ENCODE measurements around the gene VWA1.
"Not testable (repeated sequence)": the region's sequence is repeated elsewhere in the genome, so short reads cannot be mapped to it uniquely, and the experiment has no call there.

Gene VWA1

DNA sequence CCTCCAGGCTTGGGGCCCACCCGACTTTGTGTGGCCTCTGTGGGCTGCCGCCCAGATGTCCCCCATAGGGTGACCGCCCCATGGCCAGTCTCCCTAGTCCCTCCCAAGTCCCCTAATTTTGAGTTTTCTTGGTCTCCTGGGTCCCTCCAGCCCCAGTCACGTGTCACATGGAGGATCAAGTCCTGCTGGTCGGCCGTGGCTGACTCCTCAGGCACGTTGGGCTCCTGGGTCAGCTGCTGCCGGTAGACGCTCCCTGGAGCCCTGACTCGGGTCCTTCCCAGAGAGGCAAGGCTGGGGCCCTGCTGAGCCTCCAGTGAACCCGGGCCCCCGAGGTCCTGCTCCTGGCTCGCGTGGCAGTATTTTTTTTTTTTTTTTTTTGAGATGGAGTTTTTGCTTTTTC is 24.2 kb downstream of the VWA1 start:
- not testable (repeated sequence) for DNase-seq

DNA sequence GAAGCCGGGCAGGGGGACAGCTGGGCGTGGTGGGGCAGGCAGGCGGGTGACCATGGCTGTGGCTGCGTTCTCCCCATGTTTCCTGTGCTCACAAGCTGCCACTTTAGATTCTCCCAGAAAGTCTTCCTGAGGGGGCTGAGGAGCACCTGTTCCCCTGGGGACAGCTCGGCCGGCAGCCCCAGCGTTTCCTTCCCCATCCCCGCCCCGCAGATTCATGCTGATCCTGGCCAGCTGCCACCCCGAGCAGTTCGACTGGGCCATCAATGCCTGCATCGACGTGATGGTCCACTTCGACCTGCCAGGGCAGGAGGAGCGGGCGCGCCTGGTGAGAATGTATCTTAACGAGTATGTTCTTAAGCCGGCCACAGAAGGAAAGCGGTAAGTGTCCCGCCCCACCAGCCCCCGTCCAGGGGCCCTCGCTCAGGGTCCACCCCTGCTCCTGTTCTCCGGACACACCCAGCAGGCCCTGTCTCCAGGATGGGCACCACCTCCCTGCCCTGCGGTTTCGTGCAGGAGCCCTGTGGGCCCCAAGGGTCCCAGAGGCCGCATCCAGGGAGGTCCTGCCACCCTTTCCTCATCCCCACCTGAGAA is 25.1 kb downstream of the VWA1 start:
- no peak for DNase-seq

DNA sequence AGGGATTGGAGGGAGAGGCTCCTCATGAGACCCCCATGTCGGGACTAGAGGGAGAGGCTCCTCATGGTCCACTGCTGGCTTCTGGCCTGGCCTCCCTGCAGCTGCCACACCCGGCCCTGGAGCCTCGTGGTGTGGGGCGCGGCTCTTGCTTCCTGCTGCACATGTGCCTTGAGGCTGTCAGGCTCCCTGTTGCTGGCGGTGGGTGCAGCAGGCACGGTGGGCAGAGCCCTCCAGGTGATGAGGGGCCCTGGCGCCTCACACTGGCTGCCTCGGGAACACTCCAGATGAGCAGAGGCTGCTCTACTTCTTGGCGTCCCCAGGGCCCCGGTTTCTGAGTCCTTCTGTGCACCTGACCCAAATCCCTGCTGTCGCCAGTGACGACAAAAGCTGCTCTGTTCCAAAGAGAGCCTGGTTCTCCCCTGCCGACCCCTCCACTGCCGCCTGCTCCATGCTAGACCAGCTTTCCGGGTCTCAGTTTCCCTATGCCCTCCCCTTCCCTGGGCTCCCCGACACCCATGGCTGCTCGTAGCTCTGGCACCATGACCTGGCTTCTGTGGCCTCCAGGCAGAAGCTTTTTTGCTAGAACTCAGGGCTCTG is 26.3 kb downstream of the VWA1 start:
- DNase-seq: peak; percentile 19 to 47

DNA sequence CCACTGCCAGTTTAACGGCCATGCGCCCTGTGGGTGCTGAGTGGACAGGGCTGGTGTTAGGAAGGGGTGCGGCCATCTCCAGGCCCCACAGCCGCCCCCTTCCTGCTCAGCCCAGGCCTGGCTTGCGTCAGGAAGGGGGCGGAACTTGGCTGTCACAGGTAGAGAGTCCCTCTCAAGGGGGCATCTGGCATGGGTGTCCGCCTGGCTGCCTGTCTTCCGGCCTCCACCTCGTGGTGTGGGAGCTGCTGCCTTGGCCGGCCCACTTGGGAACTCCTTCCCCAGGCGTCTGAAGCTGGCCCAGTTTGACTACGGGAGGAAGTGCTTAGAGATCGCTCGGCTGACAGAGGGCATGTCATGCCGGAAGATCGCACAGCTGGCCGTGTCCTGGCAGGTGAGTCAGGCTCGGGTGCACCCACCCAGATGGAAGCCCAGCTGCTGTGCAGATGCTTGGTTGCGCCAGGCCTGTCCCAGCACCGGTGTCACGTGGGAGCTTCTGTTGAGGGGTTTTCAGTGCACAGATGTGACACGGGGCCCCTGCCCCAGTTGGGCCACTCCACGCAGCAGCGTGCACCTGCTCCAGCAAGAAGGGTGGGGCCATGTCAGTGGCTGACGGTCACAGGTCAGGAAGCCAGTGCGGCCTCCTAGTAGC is 27.0 kb downstream of the VWA1 start:
- peak; percentile 86 to 87 for DNase-seq

DNA sequence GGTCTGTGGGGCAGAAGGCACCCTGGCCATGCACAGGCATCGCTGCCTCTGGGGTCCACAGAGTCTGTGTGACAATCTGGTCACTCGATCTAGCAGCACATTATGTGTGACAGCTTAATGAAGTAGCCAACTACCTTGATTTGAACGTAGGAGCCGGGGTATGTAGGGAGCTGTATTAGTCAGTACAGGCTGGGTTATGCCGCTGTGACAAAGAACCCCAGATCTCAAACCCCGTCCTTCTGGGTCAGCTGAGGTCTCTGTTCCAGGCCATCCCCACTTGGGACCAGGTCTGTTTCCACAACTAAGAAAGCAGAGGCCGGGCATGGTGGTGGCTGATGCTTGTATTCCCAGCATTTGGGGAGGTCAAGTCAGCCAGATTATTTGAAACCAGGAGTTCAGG is 27.8 kb downstream of the VWA1 start:
- no peak for DNase-seq

DNA sequence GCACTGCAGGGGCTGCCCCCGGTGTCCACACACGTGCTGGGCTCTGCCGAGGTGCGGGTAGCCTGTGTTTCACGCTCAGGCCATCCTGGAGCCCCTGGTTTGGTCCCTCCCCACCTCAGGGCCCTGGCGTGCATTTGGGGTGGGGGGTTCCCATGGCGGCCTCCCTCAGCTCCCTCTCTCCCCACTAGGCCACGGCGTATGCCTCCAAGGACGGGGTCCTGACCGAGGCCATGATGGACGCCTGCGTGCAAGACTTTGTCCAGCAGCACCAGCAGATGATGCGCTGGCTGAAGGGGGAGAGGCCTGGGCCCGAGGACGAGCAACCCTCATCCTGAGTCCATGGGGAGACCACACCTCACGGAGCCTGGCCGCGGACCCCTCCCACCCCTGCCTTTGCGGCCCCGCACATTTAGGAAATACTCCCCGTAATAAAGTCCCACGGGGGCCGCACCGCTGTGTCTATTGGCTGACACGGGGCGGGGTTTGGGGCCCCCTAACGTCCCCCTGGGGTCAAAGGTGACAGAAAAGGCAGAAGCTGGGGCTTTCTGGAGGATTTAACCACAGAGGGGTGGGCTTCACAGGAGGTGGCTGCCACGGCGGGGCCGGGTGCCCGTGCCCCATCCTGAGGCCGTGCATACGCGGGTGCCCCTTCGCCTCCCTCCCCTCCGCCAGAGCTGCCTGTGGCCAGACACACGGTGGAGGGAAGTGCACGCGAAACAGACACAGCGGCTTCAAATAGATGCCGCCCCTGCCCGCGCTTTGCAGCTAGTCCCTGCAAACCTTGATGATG is 32.9 kb downstream of the VWA1 start:
- DNase-seq: not testable (repeated sequence)

DNA sequence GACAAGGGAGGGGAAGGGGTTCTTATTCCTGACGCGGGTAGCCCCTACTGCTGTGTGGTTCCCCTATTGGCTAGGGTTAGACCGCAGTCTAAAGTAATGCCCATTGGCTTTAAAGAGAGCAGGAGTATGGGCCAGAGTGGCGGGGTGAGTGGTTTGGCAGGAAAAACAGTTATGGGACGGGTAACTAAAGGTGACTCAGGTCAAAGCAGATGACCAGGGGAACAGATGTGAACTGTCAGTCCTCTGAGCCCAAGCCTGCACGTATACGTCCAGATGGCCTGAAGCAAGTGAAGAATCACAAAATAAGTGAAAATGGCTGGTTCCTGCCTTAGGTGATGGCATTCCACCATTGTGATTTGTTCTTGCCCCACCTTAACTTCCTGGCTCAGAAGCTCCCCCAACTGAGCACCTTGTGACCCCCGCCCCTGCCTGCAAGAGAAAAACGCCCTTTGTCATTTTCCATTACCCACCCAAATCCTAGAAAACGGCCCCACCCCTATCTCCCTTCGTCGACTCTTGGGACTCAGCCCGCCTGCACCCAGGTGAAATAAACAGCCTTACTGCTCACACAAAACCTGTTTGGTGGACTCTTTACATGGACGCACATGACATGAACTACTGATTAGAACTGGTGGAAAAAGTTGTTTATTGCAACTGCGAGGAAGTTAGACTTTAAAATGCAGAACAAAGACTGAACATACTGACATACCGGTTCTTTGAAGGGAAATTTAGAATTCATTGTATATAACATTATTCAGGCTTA is 35.3 kb downstream of the VWA1 start:
- DNase-seq: no peak

DNA sequence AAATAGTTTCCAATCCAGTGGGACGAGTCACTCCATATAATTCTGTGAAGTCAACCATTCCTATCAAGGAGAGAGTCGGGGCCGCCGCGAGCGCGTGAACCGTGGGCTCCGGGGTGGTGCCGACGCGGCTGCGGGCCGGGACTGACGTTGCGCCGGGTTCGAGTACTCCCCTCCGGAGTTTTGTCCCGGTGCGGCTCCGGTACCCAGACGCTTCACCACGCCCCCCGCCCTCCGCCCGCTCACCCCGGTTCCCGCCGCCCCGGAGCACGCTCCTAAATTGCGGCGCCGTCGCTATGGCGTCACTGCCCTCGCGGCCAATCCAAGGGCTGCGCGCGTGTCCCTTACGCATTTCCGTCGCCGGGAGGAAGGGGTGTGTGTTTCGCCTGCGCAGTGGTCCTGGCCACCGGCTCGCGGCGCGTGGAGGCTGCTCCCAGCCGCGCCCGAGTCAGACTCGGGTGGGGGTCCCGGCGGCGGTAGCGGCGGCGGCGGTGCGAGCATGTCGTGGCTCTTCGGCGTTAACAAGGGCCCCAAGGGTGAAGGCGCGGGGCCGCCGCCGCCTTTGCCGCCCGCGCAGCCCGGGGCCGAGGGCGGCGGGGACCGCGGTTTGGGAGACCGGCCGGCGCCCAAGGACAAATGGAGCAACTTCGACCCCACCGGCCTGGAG is 36.0 kb downstream of the VWA1 start, which contains the start of gene ATAD3B:
Gene ATAD3B, plus strand, starts transcription at position 377 of the 664 bp plus-strand sequence. Its CDS starts 120 bp downstream, at position 497.
- peak; percentile 93 to 96 for DNase-seq

DNA sequence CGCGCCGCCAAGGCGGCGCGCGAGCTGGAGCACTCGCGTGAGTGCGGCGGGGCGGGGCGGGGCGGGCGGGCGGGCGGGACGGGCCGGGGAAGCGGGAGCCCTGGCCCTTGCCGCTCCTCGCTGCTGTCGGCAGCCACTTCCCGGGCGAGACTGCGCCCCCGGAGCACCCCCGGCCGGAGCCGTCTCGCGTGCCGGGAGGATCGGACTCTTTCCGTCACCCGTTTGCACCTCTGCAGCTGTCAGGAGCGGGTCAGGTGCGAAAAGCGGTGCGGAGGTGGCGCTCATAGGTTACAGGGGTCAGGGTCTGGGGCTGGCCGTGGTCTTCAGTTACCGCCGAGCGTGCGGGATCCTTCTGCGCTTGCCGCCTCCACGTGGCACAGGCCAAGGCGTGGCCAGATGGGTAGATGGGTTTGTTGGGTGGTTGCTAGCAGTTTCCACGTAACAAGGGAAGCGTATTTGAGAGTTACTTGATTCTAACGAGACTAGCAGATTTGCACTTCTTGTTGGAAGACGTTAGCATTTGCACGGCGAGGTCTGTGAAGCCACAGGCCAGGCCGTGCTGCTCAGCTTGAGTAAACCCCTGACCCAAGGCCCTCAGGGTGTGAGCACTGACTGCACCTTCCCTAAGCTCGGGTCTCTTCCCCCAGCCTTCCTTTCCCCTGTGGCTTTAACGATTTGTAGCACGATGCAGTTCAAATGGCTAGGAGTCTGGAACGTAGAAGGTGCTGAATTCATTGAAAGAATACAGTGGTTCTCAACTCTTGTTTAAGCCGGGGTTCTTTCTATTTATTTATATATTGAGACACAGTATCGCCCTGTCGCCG is 36.8 kb downstream of the VWA1 start:
- DNase-seq: not testable (repeated sequence)

DNA sequence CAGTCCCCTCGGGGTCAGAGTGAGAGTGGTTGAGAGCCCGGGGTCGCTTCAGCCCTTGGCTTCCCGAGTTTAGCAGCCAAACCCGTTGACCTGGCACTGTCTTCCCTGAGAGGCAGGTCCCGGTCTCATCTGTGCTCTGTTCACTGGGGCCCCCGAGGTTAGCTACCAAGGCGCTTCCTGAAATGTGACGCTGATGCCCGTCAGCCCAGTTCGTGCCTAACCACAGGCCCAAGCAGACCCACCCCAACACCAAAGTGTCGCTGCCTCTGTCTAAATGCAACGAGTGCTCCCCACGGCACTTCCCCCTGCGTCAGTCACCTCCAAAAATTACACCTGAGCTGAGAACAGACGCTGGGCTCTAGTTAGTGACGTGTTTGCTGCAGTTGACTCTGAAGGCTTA is 40.5 kb downstream of the VWA1 start:
- DNase-seq: not testable (repeated sequence)

DNA sequence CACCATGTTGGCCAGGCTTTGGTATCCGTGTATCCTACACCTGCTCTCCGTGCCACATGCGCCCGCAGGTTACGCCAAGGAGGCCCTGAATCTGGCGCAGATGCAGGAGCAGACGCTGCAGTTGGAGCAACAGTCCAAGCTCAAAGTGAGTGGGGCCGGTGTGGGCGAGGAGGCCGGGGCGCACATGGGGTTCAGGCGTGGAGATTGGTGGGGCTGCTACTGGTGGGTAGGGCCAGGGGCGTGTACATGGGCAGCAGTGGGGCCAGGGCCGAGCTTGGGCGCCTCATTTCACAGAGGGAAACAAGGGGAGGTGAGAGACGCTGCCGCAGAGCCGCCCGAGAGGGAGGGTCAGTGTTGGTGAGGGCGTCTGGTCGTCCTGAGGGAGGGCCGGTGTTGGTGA is 41.7 kb downstream of the VWA1 start:
- no peak for DNase-seq

DNA sequence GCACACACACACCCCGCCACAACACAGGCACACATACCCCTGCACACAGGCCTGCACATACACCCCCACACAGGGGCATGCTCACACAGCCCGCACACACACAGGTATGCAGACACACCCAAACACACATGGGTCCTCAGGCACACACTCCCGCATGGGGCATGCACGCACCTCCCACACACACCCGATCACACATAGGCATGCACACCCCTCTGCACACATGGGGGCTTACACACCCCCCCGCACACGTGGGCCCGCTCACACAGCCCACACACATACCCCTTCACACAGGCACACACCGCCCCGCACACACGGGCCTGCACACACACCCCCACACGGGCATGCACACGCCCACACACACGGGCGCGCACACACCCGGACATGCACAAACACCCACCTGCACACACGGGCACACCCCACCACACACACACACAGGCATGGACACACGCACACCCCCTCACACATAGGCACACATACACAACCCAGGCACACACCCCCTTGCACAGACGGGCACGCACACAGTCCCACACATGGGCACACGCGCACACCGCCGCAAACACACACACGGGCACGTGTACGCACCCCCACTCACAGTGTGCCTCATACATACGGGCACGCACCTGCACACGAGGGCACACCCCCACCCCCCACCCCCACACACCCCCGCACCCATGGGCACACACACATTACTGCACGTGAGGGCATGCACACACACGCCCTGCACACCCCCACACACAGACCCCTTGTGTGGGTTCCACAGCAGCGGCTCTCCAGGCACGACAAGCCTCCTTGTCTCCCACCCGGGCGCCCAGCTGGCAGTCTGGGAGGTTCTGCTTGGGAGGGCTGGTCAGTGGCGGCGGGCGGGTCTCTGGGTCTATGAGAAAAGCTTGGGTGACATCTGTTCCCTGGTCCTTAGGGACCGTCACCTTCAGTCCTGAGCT is 44.3 kb downstream of the VWA1 start:
- no peak for DNase-seq

DNA sequence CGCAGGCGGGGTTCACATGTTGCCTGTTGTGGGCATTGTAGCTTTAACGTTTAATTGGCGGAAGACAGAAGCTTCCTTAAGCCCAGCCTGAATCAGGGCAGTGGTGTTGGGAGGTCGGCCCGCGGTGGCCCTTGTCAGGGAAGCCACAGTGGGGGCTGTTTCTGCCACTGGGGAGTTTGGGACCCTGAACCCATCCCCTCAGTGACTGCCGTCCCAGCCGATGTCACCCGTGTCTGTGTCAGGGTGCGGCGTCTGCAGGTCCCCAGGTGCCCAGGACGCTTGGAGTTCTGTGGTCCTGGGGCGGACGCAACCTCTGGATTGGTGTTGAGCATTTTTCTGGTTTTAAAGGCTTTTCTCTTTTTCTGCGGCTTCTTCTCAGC is 45.0 kb downstream of the VWA1 start:
- DNase-seq: not testable (repeated sequence)

DNA sequence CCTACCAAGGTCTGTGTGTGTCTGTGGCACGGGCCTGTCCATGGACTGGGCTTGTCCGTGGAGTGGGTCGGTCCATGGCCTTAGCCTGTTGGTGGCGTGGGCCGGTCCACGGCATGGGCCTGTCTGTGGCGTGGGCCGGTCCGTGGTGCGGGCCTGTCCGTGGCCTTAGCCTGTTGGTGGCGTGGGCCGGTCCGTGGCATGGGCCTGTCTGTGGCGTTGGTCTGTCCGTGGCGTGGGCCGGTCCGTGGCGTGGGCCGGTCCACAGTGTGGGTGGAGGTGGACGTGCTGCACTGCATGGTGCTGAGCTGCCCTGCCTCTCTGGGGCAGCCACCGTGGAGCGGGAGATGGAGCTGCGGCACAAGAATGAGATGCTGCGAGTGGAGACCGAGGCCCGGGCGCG is 46.3 kb downstream of the VWA1 start:
- not testable (repeated sequence) for DNase-seq

DNA sequence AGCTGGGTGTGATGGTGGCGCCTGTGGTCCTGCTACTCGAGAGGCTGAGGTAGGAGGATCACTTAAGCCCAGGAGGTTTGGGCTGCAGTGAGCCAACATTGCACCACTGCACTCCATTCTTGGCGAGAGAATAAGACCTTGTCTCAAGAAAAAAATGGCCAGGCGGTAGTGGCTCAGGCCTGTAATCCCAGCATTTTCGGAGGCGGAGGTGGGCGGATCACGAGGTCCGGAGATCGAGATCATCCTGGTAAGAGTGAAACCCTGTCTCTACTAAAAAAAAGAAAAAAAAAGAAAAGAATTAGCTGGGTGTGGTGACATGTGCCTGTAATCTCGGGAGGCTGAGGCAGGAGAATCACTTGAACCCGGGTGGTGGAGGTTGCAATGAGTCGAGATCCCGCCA is 47.4 kb downstream of the VWA1 start:
- DNase-seq: no peak

DNA sequence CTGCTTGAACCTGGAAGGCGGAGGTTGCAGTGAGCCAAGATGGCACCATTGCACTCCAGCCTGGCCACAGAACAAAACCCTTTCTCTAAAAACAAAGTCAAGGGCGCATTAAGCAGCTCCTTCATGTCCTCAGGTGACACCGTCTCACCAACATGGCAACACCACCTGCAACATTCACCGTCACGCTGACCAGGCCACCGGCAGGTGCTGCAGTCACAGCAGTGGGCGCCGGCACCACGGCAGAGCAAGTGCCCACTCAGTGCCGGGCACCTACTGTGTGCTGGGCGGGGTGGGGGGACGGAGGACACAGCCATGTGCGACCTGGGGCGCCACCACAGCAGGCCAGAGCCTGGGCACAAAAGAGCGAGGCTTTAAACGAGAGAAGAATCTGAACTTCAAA is 48.2 kb downstream of the VWA1 start:
- no peak for DNase-seq

DNA sequence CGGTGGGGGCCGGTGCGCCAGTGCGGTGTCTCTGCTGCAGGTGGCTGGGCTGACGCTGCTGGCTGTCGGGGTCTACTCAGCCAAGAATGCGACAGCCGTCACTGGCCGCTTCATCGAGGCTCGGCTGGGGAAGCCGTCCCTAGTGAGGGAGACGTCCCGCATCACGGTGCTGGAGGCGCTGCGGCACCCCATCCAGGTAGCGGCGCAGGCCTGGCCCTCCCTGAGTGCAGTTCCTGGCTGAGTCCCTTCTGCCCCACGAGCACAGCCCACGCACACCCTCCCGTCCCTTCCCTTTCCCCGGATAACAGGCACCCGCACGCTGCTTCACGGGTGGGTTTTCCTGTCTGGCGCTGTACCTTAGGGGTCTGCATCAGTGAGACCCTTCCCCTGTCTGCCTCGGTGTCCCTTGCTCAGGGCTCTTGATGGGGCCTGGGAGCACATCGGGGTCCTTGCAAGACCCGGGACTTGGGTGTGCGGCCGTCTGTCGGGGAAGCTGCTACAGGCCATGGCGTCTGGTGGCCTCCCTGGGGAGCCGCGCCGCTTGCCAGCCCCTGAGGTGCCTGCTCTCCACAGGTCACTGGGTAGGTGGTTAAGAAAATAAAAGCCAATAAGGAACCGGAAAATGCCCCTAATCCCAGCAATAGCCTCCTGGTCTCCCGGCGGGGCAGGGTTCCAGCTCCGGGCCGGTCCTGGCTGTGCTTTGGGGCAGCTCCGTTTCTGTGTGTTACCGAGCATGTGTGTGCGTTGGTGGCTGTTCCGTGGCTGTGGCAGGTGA is 49.7 kb downstream of the VWA1 start:
- DNase-seq: not testable (repeated sequence)

DNA sequence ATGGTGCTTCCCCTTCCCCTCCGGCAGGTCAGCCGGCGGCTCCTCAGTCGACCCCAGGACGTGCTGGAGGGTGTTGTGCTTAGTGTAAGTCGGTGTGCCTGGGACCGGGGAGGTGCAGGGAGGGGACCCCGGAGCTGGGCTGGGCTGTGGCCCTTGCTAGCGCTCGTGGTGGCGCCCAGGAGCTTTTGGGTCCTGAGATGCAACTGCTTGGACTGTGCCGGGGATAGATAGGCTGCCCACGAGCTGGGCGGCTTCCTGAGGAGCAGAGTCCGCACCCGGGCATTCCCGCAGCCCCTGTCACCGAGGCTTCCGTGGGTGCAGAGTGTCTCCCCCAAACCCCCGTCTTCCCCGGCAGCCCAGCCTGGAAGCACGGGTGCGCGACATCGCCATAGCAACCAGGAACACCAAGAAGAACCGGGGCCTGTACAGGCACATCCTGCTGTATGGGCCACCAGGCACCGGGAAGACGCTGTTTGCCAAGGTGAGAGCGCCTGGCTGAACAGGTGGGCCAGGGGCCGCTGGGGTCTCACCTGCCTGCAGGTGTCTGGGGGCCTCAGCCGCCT is 50.3 kb downstream of the VWA1 start:
- DNase-seq: not testable (repeated sequence)

DNA sequence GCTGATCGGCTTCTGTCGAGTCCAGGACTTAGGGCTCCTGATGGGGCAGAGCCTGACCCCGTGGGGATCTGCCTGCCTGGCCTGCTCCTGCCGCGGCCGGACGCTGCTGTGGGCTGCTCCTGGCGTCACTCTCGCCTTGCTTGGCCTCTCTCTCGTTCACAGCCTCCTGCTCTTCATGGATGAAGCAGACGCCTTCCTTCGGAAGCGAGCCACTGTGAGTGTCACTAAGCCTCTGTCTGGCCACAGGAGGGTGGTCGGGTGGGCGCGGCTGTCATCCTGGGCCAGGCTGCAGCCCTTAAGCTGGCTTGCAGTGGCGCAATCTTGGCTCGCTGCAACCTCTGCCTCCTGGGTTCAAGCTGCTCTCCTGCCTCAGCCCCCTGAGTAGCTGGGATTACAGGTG is 52.2 kb downstream of the VWA1 start:
- no peak for DNase-seq
